ENCODE data around the gene ARHGAP15. TPM values are rescaled to one million over a fixed set of nuclear protein-coding genes. Genes with fewer than 3 reads are reported as not detected.

Gene ARHGAP15
- total RNA-seq, 1 experiment from 2014 or later: 0.42 TPM

DNA sequence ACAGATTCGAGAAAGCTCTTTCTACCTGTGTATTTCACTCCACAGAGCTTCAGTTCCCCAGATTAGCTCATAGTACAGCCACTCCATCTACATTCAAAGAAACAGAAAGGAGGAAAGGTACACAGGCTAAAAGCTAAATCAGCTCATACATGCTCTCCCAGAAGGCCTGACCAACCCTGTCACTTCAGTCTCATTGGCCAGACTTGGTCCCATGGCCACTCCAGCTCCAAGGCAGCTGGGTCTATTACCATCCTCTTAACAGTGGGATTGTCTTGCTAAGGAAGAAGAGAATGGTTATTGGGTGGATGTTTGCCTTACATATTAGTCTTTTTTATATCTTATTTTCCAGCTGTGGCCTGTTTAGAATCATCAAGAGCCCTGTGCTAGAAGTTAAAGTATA is 572.6 kb downstream of the ARHGAP15 start:
- H3K79me2 ChIP-seq (ENCODE audit: insufficient read depth, low read length): no peaks in the 10 kb centered on the region
- H3K4me3 ChIP-seq (replicated peaks in 1 of 2; ENCODE audit: low read depth in 1 of 2, low read length in 2 of 2): no peak overlapping the region
- H3K9me3 ChIP-seq (ENCODE audit: control insufficient read depth in 1 of 2, insufficient read depth in 1 of 2, low read depth in 1 of 2, low read length in 2 of 2): no peaks in the 10 kb centered on the region
- H3K36me3 ChIP-seq (ENCODE audit: control insufficient read depth in 1 of 2, insufficient read depth in 2 of 2, low read length in 2 of 2): no peaks in the 10 kb centered on the region
- no TSS peak for BruUV-seq (replicated peaks)
- no peaks in the 10 kb centered on the region for H3K27me3 ChIP-seq (ENCODE audit: insufficient read depth, low read length)
- DNase-seq (ENCODE audit: low read depth, low spot score) (no peak), ATAC-seq (no peak)
- H3K9ac ChIP-seq (ENCODE audit: low read length): no peak overlapping the region
- H3K27ac ChIP-seq (ENCODE audit: low read depth, low read length): no peak overlapping the region
- RAD21 ChIA-PET (ENCODE audit: low non-redundant PET in 1 of 2, low total read pairs in 2 of 2, uncharacterized antibody in 2 of 2, unreplicated experiment in 2 of 2): no interaction called here
- H3K9me2 ChIP-seq (ENCODE audit: insufficient read depth): no peaks in the 10 kb centered on the region
- TF ChIP-seq, protein P1, sequence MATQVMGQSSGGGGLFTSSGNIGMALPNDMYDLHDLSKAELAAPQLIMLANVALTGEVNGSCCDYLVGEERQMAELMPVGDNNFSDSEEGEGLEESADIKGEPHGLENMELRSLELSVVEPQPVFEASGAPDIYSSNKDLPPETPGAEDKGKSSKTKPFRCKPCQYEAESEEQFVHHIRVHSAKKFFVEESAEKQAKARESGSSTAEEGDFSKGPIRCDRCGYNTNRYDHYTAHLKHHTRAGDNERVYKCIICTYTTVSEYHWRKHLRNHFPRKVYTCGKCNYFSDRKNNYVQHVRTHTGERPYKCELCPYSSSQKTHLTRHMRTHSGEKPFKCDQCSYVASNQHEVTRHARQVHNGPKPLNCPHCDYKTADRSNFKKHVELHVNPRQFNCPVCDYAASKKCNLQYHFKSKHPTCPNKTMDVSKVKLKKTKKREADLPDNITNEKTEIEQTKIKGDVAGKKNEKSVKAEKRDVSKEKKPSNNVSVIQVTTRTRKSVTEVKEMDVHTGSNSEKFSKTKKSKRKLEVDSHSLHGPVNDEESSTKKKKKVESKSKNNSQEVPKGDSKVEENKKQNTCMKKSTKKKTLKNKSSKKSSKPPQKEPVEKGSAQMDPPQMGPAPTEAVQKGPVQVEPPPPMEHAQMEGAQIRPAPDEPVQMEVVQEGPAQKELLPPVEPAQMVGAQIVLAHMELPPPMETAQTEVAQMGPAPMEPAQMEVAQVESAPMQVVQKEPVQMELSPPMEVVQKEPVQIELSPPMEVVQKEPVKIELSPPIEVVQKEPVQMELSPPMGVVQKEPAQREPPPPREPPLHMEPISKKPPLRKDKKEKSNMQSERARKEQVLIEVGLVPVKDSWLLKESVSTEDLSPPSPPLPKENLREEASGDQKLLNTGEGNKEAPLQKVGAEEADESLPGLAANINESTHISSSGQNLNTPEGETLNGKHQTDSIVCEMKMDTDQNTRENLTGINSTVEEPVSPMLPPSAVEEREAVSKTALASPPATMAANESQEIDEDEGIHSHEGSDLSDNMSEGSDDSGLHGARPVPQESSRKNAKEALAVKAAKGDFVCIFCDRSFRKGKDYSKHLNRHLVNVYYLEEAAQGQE (IDR thresholded peaks at IDR 0.05; ENCODE audit: low read depth): no peak
- no peaks in the 10 kb centered on the region for H4K20me1 ChIP-seq (ENCODE audit: insufficient read depth)
- intact Hi-C loops (cut with micrococcal nuclease): no loop called here
- CTCF ChIA-PET: no interaction called here
- POLR2A ChIA-PET: no interaction called here
- no peaks in the 10 kb centered on the region for H3K4me1 ChIP-seq (ENCODE audit: control insufficient read depth in 1 of 2, insufficient read depth in 2 of 2, low read length in 2 of 2)
- H3K4me2 ChIP-seq (ENCODE audit: low read length): no peak overlapping the region
- no peak overlapping the region for H2AFZ ChIP-seq (ENCODE audit: low read depth, low read length, poor library complexity, severe bottlenecking)

DNA sequence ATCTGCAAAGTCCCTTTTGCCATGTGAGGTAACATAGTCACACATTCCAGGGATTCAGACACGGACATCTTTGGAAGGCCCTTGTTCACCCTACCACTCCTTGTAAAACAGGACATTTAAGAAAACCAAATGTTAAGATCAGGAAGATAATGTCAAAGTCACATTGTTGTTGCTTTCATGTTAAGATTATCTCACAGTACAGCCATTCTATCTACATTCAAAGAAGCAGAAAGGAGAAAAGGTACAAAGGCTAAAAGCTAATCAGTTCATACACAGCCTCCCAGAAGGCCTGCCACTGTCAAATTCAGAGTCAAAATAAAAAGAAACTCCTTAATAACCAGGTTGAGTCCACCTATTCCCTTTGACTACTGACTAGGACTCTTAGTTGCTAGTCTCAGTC is 573.7 kb downstream of the ARHGAP15 start:
- H3K4me1 ChIP-seq (ENCODE audit: control insufficient read depth in 1 of 2, insufficient read depth in 2 of 2, low read length in 2 of 2): no peaks in the 10 kb centered on the region
- H3K9ac ChIP-seq (ENCODE audit: low read length): no peak overlapping the region
- no peak overlapping the region for H2AFZ ChIP-seq (ENCODE audit: low read depth, low read length, poor library complexity, severe bottlenecking)
- intact Hi-C loops (cut with micrococcal nuclease): no loop called here
- ChIA-PET CTCF (no interaction called here), RAD21 (ENCODE audit: low non-redundant PET in 1 of 2, low total read pairs in 2 of 2, uncharacterized antibody in 2 of 2, unreplicated experiment in 2 of 2) (no interaction called here), POLR2A (no interaction called here)
- ATAC-seq (no peak), DNase-seq (ENCODE audit: low read depth, low spot score) (no peak)
- H3K36me3 ChIP-seq (ENCODE audit: control insufficient read depth in 1 of 2, insufficient read depth in 2 of 2, low read length in 2 of 2): no peaks in the 10 kb centered on the region
- TF ChIP-seq EGR1 (IDR thresholded peaks at IDR 0.05; ENCODE audit: low read depth): no peak
- TF ChIP-seq CBX3 (IDR thresholded peaks at IDR 0.05; ENCODE audit: low read depth): no peak
- TF ChIP-seq ZNF274 (IDR thresholded peaks at IDR 0.05; ENCODE audit: low read depth, low read length): no peak
- TF ChIP-seq POLR2AphosphoS5 (IDR thresholded peaks at IDR 0.05; ENCODE audit: low read depth, low read length): no peak
- TF ChIP-seq JUND (IDR thresholded peaks at IDR 0.05): no peak
- TF ChIP-seq EZH2phosphoT487 (IDR thresholded peaks at IDR 0.05; ENCODE audit: borderline replicate concordance): no peak
- TF ChIP-seq RAD21 (IDR thresholded peaks at IDR 0.05; ENCODE audit: low read depth): no peak
- TF ChIP-seq FOSL1 (IDR thresholded peaks at IDR 0.05; ENCODE audit: low read depth): no peak
- TF ChIP-seq ZFX (IDR thresholded peaks at IDR 0.05): no peak
- TF ChIP-seq SRF (IDR thresholded peaks at IDR 0.05; ENCODE audit: low read depth): no peak
- TF ChIP-seq POLR2A (IDR thresholded peaks at IDR 0.05; ENCODE audit: borderline replicate concordance, extremely low read depth, insufficient read depth, insufficient read length): no peak
- no peak for TF ChIP-seq EZH2 (IDR thresholded peaks at IDR 0.05)
- TF ChIP-seq, protein P2, sequence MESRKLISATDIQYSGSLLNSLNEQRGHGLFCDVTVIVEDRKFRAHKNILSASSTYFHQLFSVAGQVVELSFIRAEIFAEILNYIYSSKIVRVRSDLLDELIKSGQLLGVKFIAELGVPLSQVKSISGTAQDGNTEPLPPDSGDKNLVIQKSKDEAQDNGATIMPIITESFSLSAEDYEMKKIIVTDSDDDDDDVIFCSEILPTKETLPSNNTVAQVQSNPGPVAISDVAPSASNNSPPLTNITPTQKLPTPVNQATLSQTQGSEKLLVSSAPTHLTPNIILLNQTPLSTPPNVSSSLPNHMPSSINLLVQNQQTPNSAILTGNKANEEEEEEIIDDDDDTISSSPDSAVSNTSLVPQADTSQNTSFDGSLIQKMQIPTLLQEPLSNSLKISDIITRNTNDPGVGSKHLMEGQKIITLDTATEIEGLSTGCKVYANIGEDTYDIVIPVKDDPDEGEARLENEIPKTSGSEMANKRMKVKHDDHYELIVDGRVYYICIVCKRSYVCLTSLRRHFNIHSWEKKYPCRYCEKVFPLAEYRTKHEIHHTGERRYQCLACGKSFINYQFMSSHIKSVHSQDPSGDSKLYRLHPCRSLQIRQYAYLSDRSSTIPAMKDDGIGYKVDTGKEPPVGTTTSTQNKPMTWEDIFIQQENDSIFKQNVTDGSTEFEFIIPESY (IDR thresholded peaks at IDR 0.05; ENCODE audit: extremely low read depth, insufficient replicate concordance, low read length): no peak
- TF ChIP-seq YY1 (IDR thresholded peaks at IDR 0.05; ENCODE audit: extremely low read depth, insufficient replicate concordance, low read depth, low read length): no peak
- no peak for TF ChIP-seq SP1 (IDR thresholded peaks at IDR 0.05; ENCODE audit: low read depth)
- TF ChIP-seq, protein P3, sequence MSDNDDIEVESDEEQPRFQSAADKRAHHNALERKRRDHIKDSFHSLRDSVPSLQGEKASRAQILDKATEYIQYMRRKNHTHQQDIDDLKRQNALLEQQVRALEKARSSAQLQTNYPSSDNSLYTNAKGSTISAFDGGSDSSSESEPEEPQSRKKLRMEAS (IDR thresholded peaks at IDR 0.05): no peak
- TF ChIP-seq TCF7L2 (IDR thresholded peaks at IDR 0.05; ENCODE audit: borderline replicate concordance, extremely low read depth, insufficient read depth, insufficient read length): no peak
- H3K4me2 ChIP-seq (ENCODE audit: low read length): no peak overlapping the region
- no peaks in the 10 kb centered on the region for H3K9me2 ChIP-seq (ENCODE audit: insufficient read depth)
- H3K4me3 ChIP-seq (replicated peaks in 1 of 2; ENCODE audit: low read depth in 1 of 2, low read length in 2 of 2): no peak overlapping the region
- no TSS peak for BruUV-seq (replicated peaks)
- no peaks in the 10 kb centered on the region for H4K20me1 ChIP-seq (ENCODE audit: insufficient read depth)
- no peaks in the 10 kb centered on the region for H3K27me3 ChIP-seq (ENCODE audit: insufficient read depth, low read length)
- H3K9me3 ChIP-seq (ENCODE audit: control insufficient read depth in 1 of 2, insufficient read depth in 1 of 2, low read depth in 1 of 2, low read length in 2 of 2): no peaks in the 10 kb centered on the region
- no peaks in the 10 kb centered on the region for H3K79me2 ChIP-seq (ENCODE audit: insufficient read depth, low read length)
- no peak overlapping the region for H3K27ac ChIP-seq (ENCODE audit: low read depth, low read length)
